ENCODE measurements around the gene CCNF. TPM values are rescaled to one million over a fixed set of nuclear protein-coding genes. Genes with fewer than 3 reads are reported as not detected.

CCNF gene
- total and polyA plus RNA-seq, 2 of the 8 experiments (the other 6 are each of a cell fraction or from before 2014, with no cell fraction given) = 15.4 to 54.3 TPM

DNA sequence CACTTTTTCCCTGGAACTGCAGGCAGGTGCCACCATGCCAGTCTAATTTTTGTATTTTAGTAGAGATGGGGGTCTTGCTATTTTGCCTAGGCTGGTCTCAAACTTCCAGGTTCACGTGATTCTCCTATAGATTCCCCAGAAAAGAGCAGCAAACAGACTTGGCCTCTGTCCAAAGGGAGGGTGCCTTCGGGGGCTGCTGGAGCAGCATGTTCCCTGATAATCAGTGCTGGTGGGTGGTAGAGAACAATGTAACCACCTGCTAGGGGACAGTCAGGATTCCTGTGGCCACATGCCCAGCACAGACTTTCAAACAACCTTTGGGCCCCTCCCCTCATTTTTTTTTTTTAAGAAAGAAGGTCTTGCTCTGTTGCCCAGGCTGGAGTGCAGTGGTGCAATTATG is 14.2 kb upstream of the CCNF start:
- Histone ChIP-seq H3K4me3 (ENCODE audit: extremely low read depth in 1 of 4, insufficient read depth in 2 of 4, low read depth in 3 of 4, low read length in 4 of 4) (no peak overlapping the region), H3K79me2 (ENCODE audit: control insufficient read depth in 1 of 2, insufficient read depth in 2 of 2, low read length in 2 of 2) (no peaks in the 10 kb centered on the region), H2BK5ac (ENCODE audit: low read depth, low read length) (no peak overlapping the region), H3K4me2 (ENCODE audit: insufficient read depth in 1 of 2, low read depth in 2 of 2, low read length in 2 of 2) (no peak overlapping the region), H4K5ac (ENCODE audit: insufficient read length, low read depth, low read length) (no peak overlapping the region), H4K20me1 (replicated peaks in 1 of 2; ENCODE audit: control insufficient read depth in 1 of 2, insufficient read depth in 2 of 2, low read length in 2 of 2) (no peaks in the 10 kb centered on the region), H3K23me2 (ENCODE audit: low read depth, low read length) (no peaks in the 10 kb centered on the region), H2BK12ac (ENCODE audit: low read depth, low read length) (no peak overlapping the region), H3K79me1 (ENCODE audit: low read depth, low read length) (no peaks in the 10 kb centered on the region), H3K4ac (replicated peaks; ENCODE audit: insufficient read length, low read depth, low read length) (no peak overlapping the region), H2BK20ac (ENCODE audit: low read length) (no peak overlapping the region), H2BK15ac (ENCODE audit: low read length) (no peak overlapping the region), H3K27ac (ENCODE audit: low read depth, low read length) (no peak overlapping the region), H4K91ac (replicated peaks; ENCODE audit: insufficient read length, low read length) (no peak overlapping the region), H3K9me3 (ENCODE audit: insufficient read depth in 2 of 2, low read depth in 1 of 2, low read length in 1 of 2) (no peaks in the 10 kb centered on the region), H2AK5ac (ENCODE audit: low read depth, low read length) (no peak overlapping the region), H4K8ac (ENCODE audit: extremely low read depth, insufficient read depth, low read length) (no peak overlapping the region), H3K4me1 (replicated peaks in 1 of 4; ENCODE audit: control insufficient read depth in 3 of 4, insufficient read depth in 4 of 4, low read length in 3 of 4) (no peaks in the 10 kb centered on the region), H3K56ac (replicated peaks; ENCODE audit: insufficient read length, low read depth, low read length) (no peak overlapping the region), H3K18ac (ENCODE audit: extremely low read depth, low read length) (no peak overlapping the region), H2BK120ac (replicated peaks; ENCODE audit: low read depth, low read length) (no peak overlapping the region), H3K36me3 (ENCODE audit: control insufficient read depth in 2 of 4, insufficient read depth in 4 of 4, low read length in 3 of 4) (no peaks in the 10 kb centered on the region), H3K23ac (ENCODE audit: insufficient read length) (no peak overlapping the region), H2AFZ (ENCODE audit: low read length) (no peak overlapping the region), H3K14ac (ENCODE audit: insufficient read length) (no peak overlapping the region), H3K9ac (replicated peaks in 1 of 4; ENCODE audit: extremely low read depth in 1 of 4, low read depth in 3 of 4, low read length in 3 of 4) (no peak overlapping the region), H3K27me3 (replicated peaks in 1 of 4; ENCODE audit: control insufficient read depth in 3 of 4, extremely low read depth in 1 of 4, insufficient read depth in 3 of 4, low read length in 3 of 4) (no peaks in the 10 kb centered on the region)
- 90% methylated on average over 2 of the region's 2 CpGs; no CpG with 5 or more reads in 1 of the 2 experiments for WGBS, 2 experiments (ENCODE audit: extremely low coverage in 1 of 2, insufficient coverage in 1 of 2, insufficient read length in 1 of 2, insufficient replicate concordance in 2 of 2, low coverage in 1 of 2, low lambda C conversion rate in 2 of 2, missing lambda C conversion rate in 1 of 2)
- POLR2A ChIA-PET (ENCODE audit: partially characterized antibody) = no interaction called here
- CTCF ChIA-PET (ENCODE audit: partially characterized antibody) = interaction anchor here (0.9 to 2.5 kb wide), 4 partner anchors 10 to 112 kb away, joined by 3 to 5 read pairs (median 4); no protein-coding TSS in a partner anchor
- no peak for DNase-seq (ENCODE audit: low read depth in 1 of 2, low spot score in 2 of 2)
- no peak for FAIRE-seq
- TF ChIP-seq SIX5 (IDR thresholded peaks at IDR 0.05; ENCODE audit: low read depth, low read length) (no peak), KDM5A (IDR thresholded peaks at IDR 0.05; ENCODE audit: low read length) (no peak), CREB1 (IDR thresholded peaks at IDR 0.05) (no peak), ASH2L (IDR thresholded peaks at IDR 0.05; ENCODE audit: low read length) (no peak), SP4 (IDR thresholded peaks at IDR 0.05; ENCODE audit: low read length) (no peak), EZH2 (IDR thresholded peaks at IDR 0.05; ENCODE audit: low read depth, low read length, severe bottlenecking) (no peak), TAF7 (optimal IDR thresholded peaks at IDR 0.05; ENCODE audit: borderline replicate concordance, low read depth, low read length) (no peak), BRCA1 (IDR thresholded peaks at IDR 0.05; ENCODE audit: low read depth, low read length) (no peak), CEBPB (IDR thresholded peaks at IDR 0.05; ENCODE audit: low read depth, low read length) (no peak), KDM4A (IDR thresholded peaks at IDR 0.05; ENCODE audit: low read depth, low read length, severe bottlenecking) (no peak), SP2 (IDR thresholded peaks at IDR 0.05; ENCODE audit: low read length) (no peak), TAF1 (IDR thresholded peaks at IDR 0.05; ENCODE audit: low read depth, low read length) (no peak)
- TF ChIP-seq, protein P1, sequence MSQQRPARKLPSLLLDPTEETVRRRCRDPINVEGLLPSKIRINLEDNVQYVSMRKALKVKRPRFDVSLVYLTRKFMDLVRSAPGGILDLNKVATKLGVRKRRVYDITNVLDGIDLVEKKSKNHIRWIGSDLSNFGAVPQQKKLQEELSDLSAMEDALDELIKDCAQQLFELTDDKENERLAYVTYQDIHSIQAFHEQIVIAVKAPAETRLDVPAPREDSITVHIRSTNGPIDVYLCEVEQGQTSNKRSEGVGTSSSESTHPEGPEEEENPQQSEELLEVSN (IDR thresholded peaks at IDR 0.05) = no peak
- TF ChIP-seq, protein P2, sequence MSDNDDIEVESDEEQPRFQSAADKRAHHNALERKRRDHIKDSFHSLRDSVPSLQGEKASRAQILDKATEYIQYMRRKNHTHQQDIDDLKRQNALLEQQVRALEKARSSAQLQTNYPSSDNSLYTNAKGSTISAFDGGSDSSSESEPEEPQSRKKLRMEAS (IDR thresholded peaks at IDR 0.05) = no peak
